HCT116 (cell line): ENCODE results near the gene FPR1. TPM values are rescaled to one million over a fixed set of nuclear protein-coding genes. Genes with fewer than 3 reads are reported as not detected.

Experiments used
- ATAC-seq: fragments of 200-7000 bp; cut with Tn5 transposase; 2 replicates; pipeline ENCODE4 v1.9.1; 2020; ENCODE audit warnings: mild to moderate bottlenecking, moderate library complexity
- BruUV-seq: library from RNA; stranded (reverse); fragments of 400-500 nt; replicated peaks from 2 replicates; lab custom pipeline; 2021; lab: Mats Ljungman, UMichigan
- CTCF ChIA-PET: fragments of 300-600 bp; sonication (Branson Sonifier 250); formaldehyde crosslinking; loops from one replicate; lab custom pipeline; 2021; ENCODE audit warnings: antibody characterized with exemption; lab: Charles Lee
- POLR2A ChIA-PET: fragments of 300-600, 350-600 bp; sonication (Branson Sonifier 250); formaldehyde crosslinking; loops from one replicate; lab custom pipeline; 2021; ENCODE audit warnings: antibody characterized with exemption; lab: Charles Lee
- RAD21 ChIA-PET, 2 experiments: fragments of 300-600 bp; sonication (Branson Sonifier 250); formaldehyde crosslinking; loops; one replicate each; lab custom pipeline; 2023; ENCODE audit warnings: low total read pairs in 2 of 2; ENCODE audit not compliant: uncharacterized antibody in 2 of 2, unreplicated experiment in 2 of 2, low non-redundant PET in 1 of 2; lab: Charles Lee
- DNase-seq: peaks from one replicate; pipeline ENCODE4 v3.0.0-alpha.2; 2010; ENCODE audit warnings: low read depth, low spot score
- H2AFZ ChIP-seq: fragments of 200-600 bp; shearing (Covaris generic), sonication (generic); 2 replicates; pipeline ENCODE4 v1.6.1; 2017; ENCODE audit warnings: low read depth, mixed run types, mixed read lengths, antibody characterized with exemption, low read length; ENCODE audit not compliant: poor library complexity, severe bottlenecking
- H3K27ac ChIP-seq: 2 replicates; pipeline ENCODE4 v1.5.1; 2012; ENCODE audit warnings: low read depth, low read length
- H3K27me3 ChIP-seq: fragments of 200-600 bp; sonication (generic); 2 replicates; pipeline ENCODE4 v1.6.1; 2016; ENCODE audit warnings: mixed run types, low read length, mixed read lengths; ENCODE audit not compliant: insufficient read depth
- H3K36me3 ChIP-seq, 2 experiments: fragments of 200-500 bp in 1 of 2; fragments of 200-600 bp in 1 of 2; sonication (Bioruptor generic) in 1 of 2; sonication (generic) in 1 of 2; 2 replicates each; pipeline versions ENCODE4 v1.5.1 to v1.6.1; 2014 to 2016; ENCODE audit warnings: low read length in 2 of 2, inconsistent platforms in 1 of 2, mixed read lengths in 1 of 2, mixed run types in 1 of 2; ENCODE audit not compliant: insufficient read depth in 2 of 2, control insufficient read depth in 1 of 2
- H3K4me1 ChIP-seq, 2 experiments: fragments of 200-600 bp in 1 of 2; sonication (generic) in 1 of 2; 2 replicates each; pipeline versions ENCODE4 v1.5.1 to v1.6.1; 2012 to 2017; ENCODE audit warnings: low read length in 2 of 2, inconsistent platforms in 1 of 2, mild to moderate bottlenecking in 1 of 2, mixed read lengths in 1 of 2, mixed run types in 1 of 2, moderate library complexity in 1 of 2; ENCODE audit not compliant: insufficient read depth in 2 of 2, control insufficient read depth in 1 of 2
- H3K4me2 ChIP-seq: fragments of 200-600 bp; sonication (generic); 2 replicates; pipeline ENCODE4 v1.6.1; 2017; ENCODE audit warnings: mixed run types, low read length, mixed read lengths
- H3K4me3 ChIP-seq, 2 experiments: fragments of 200-600 bp in 1 of 2; sonication (generic) in 1 of 2; replicated peaks in 1 of 2; 2 replicates each; pipeline ENCODE4 v1.5.1; 2011 to 2016; ENCODE audit warnings: low read length in 2 of 2, control low read depth in 1 of 2, low read depth in 1 of 2, mild to moderate bottlenecking in 1 of 2, mixed read lengths in 1 of 2, mixed run types in 1 of 2
- H3K79me2 ChIP-seq: fragments of 200-600 bp; sonication (generic); 2 replicates; pipeline ENCODE4 v1.6.1; 2017; ENCODE audit warnings: mild to moderate bottlenecking, mixed run types, low read length, moderate library complexity, mixed read lengths; ENCODE audit not compliant: insufficient read depth
- H3K9ac ChIP-seq: fragments of 200-600 bp; sonication (generic); 2 replicates; pipeline ENCODE4 v1.6.1; 2016; ENCODE audit warnings: low read length, mixed read lengths
- H3K9me2 ChIP-seq: fragments of 200-600 bp; sonication (generic), shearing (Covaris generic); 2 replicates; pipeline ENCODE4 v1.6.1; 2017; ENCODE audit warnings: mixed run types, mild to moderate bottlenecking, moderate library complexity; ENCODE audit not compliant: insufficient read depth
- H3K9me3 ChIP-seq, 2 experiments: fragments of 200-500 bp in 1 of 2; fragments of 200-600 bp in 1 of 2; sonication (Bioruptor generic) in 1 of 2; sonication (generic) in 1 of 2; 2 replicates each; pipeline ENCODE4 v1.6.1; 2014 to 2017; ENCODE audit warnings: low read length in 2 of 2, mixed read lengths in 2 of 2, inconsistent platforms in 1 of 2, low read depth in 1 of 2, mild to moderate bottlenecking in 1 of 2, mixed run types in 1 of 2, moderate library complexity in 1 of 2; ENCODE audit not compliant: control insufficient read depth in 1 of 2, insufficient read depth in 1 of 2
- H4K20me1 ChIP-seq: fragments of 200-600 bp; sonication (generic), shearing (Covaris generic); 2 replicates; pipeline ENCODE4 v1.6.1; 2017; ENCODE audit warnings: mixed run types, mild to moderate bottlenecking, moderate library complexity; ENCODE audit not compliant: insufficient read depth
- ATF3 ChIP-seq: IDR thresholded peaks from 2 replicates; pipeline ENCODE4 v1.6.1; 2012
- CBX3 ChIP-seq: IDR thresholded peaks from 2 replicates; pipeline ENCODE4 v1.6.1; 2012; ENCODE audit warnings: low read depth
- CEBPB ChIP-seq: IDR thresholded peaks from 2 replicates; pipeline ENCODE4 v1.6.1; 2012; ENCODE audit warnings: low read depth
- EGR1 ChIP-seq: IDR thresholded peaks from 2 replicates; pipeline ENCODE4 v1.6.1; 2012; ENCODE audit warnings: low read depth
- EZH2 ChIP-seq: fragments of 200-600 bp; sonication (generic); IDR thresholded peaks from 2 replicates; pipeline ENCODE4 v1.6.1; 2017; ENCODE audit warnings: antibody characterized with exemption, mixed run types
- EZH2phosphoT487 ChIP-seq: fragments of 200-600 bp; IDR thresholded peaks from 2 replicates; pipeline ENCODE4 v1.6.1; 2018; ENCODE audit warnings: antibody characterized with exemption, borderline replicate concordance
- FOSL1 ChIP-seq: IDR thresholded peaks from 2 replicates; pipeline ENCODE4 v1.6.1; 2012; ENCODE audit warnings: low read depth
- MAX ChIP-seq: IDR thresholded peaks from 2 replicates; pipeline ENCODE4 v1.6.1; 2012
- POLR2A ChIP-seq: IDR thresholded peaks from 2 replicates; pipeline ENCODE4 v1.7.0; 2011; ENCODE audit warnings: borderline replicate concordance; ENCODE audit not compliant: insufficient read depth, insufficient read length; ENCODE audit errors: extremely low read depth
- POLR2AphosphoS5 ChIP-seq: IDR thresholded peaks from 2 replicates; pipeline ENCODE4 v1.6.1; 2011; ENCODE audit warnings: mild to moderate bottlenecking, low read depth, low read length, moderate library complexity
- SP1 ChIP-seq: IDR thresholded peaks from 2 replicates; pipeline ENCODE4 v1.6.1; 2012; ENCODE audit warnings: low read depth
- SRF ChIP-seq: IDR thresholded peaks from 2 replicates; pipeline ENCODE4 v1.6.1; 2012; ENCODE audit warnings: low read depth
- TCF7L2 ChIP-seq: IDR thresholded peaks from 2 replicates; pipeline ENCODE4 v1.7.0; 2011; ENCODE audit warnings: borderline replicate concordance, inconsistent platforms; ENCODE audit not compliant: insufficient read depth, insufficient read length; ENCODE audit errors: extremely low read depth
- YY1 ChIP-seq: IDR thresholded peaks from 2 replicates; pipeline ENCODE4 v1.6.1; 2011; ENCODE audit warnings: low read length, low read depth, moderate library complexity, mild to moderate bottlenecking; ENCODE audit not compliant: insufficient replicate concordance; ENCODE audit errors: extremely low read depth
- ZNF274 ChIP-seq: fragments of 200-500 bp; sonication (Bioruptor generic); IDR thresholded peaks from 2 replicates; pipeline ENCODE4 v1.6.1; 2014; ENCODE audit warnings: mild to moderate bottlenecking, low read depth, low read length, inconsistent platforms
- intact Hi-C: fragments of 100-400 bp; cut with micrococcal nuclease; formaldehyde crosslinking; loops from 2 replicates; pipeline ENCODE4 v1.10.0; 2022
- total RNA-seq: library from RNA; stranded (reverse); gene quantifications from one replicate; pipeline ENCODE4 v1.2.1, GENCODE V29; 2021; ENCODE audit not compliant: unreplicated experiment

FPR1 gene
- total RNA-seq, 1 experiment from 2014 or later, result not detected

DNA sequence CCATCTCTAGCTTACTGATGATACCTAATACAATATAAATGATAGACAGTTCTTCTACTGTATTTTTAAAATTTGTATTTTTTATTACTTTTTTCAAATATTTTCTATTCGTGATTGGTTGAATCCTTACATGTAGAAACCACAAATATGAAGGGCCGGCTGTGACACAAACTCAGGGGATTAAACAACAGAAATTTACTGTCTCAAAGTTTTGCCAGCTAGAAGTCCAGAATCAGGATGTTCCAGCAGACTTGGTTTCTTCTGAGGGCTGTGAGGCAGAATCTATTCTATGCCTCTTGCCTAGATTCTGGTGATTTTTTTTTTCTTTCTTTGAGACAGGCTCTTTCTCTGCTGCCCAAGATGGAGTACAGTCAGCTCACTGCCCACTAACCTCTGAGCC is 13.8 kb downstream of the FPR1 start:
- Histone ChIP-seq H3K4me3 (no peak overlapping the region), H2AFZ (no peak overlapping the region), H3K27me3 (no peaks in the 10 kb centered on the region), H3K9ac (no peak overlapping the region), H3K4me2 (no peak overlapping the region), H3K9me3 (no peaks in the 10 kb centered on the region), H3K79me2 (no peaks in the 10 kb centered on the region), H3K36me3 (no peaks in the 10 kb centered on the region), H3K4me1 (no peaks in the 10 kb centered on the region), H4K20me1 (no peaks in the 10 kb centered on the region), H3K27ac (no peak overlapping the region), H3K9me2 (no peaks in the 10 kb centered on the region)
- RAD21 ChIA-PET, result no interaction called here
- TF ChIP-seq MAX (no peak), EZH2 (no peak), ATF3 (no peak), SP1 (no peak), YY1 (no peak), ZNF274 (no peak), FOSL1 (no peak), CBX3 (no peak), SRF (no peak), TCF7L2 (no peak), EGR1 (no peak), EZH2phosphoT487 (no peak), POLR2A (no peak), CEBPB (no peak), POLR2AphosphoS5 (no peak)
- intact Hi-C loops, result no loop called here
- no peak for DNase-seq
- no peak for ATAC-seq
- POLR2A ChIA-PET, result no interaction called here
- no TSS peak for BruUV-seq
- CTCF ChIA-PET, result no interaction called here
